Stimulated activated CD4-positive, alpha-beta T cell treated with anti-CD3 and anti-CD28 coated beads, Interleukin-4, amount 100 ng/mL, for 4 hours (primary cell): ENCODE data around the gene NEK5.
"Not testable (repeated sequence)": the region's sequence is repeated elsewhere in the genome, so short reads cannot be mapped to it uniquely, and the experiment has no call there.

Source experiments
- DNase-seq, 2 experiments: peaks; one replicate each; pipeline ENCODE4 v3.0.0-alpha.2; 2020

The NEK5 gene

GRCh38 chr13:52067237-52067636, 61.6 kb downstream of the NEK5 start:
- no peak for DNase-seq

GRCh38 chr13:52061587-52061986, 67.3 kb downstream of the NEK5 start:
- no peak for DNase-seq

- DNase-seq, result not testable (repeated sequence)
Measured at GRCh38 chr13:52061064-52061463, 67.8 kb downstream of the NEK5 start.

GRCh38 chr13:52053460-52053859, 75.4 kb downstream of the NEK5 start:
- no peak for DNase-seq

GRCh38 chr13:52051400-52051799, 77.5 kb downstream of the NEK5 start:
- DNase-seq, result no peak

GRCh38 chr13:52048516-52048915, 80.4 kb downstream of the NEK5 start:
- no peak for DNase-seq

GRCh38 chr13:52047463-52047862, 81.4 kb downstream of the NEK5 start:
- DNase-seq, result no peak

GRCh38 chr13:52043675-52044074, 85.2 kb downstream of the NEK5 start:
- no peak for DNase-seq

GRCh38 chr13:52036037-52036436, 92.8 kb downstream of the NEK5 start:
- DNase-seq, result no peak

- no peak for DNase-seq
Measured at GRCh38 chr13:52034616-52035226, 94.2 kb downstream of the NEK5 start.

- no peak for DNase-seq
Measured at GRCh38 chr13:52033039-52033438, 95.8 kb downstream of the NEK5 start.

GRCh38 chr13:52030401-52030800, 98.5 kb downstream of the NEK5 start:
- not testable (repeated sequence) for DNase-seq

GRCh38 chr13:52029569-52029968, 99.3 kb downstream of the NEK5 start:
- no peak for DNase-seq

- no peak for DNase-seq
Measured at GRCh38 chr13:52027832-52028231, 101.0 kb downstream of the NEK5 start.

GRCh38 chr13:52026246-52026626, 102.6 kb downstream of the NEK5 start:
- no peak for DNase-seq

- DNase-seq, result no peak
Measured at GRCh38 chr13:52025475-52026245, 103.2 kb downstream of the NEK5 start.

GRCh38 chr13:52024481-52024880, 104.4 kb downstream of the NEK5 start, which contains the start of gene UTP14C:
Gene UTP14C (plus strand): TSS chr13:52024691. CDS start chr13:52028805, 4,114 bp downstream.
- DNase-seq, result no peak

GRCh38 chr13:52022356-52022755, 106.5 kb downstream of the NEK5 start:
- no peak for DNase-seq

- DNase-seq, result no peak
Measured at GRCh38 chr13:52020191-52020590, 108.7 kb downstream of the NEK5 start.

GRCh38 chr13:52016296-52016695, 112.6 kb downstream of the NEK5 start:
- DNase-seq, result no peak

- DNase-seq, result no peak
Measured at GRCh38 chr13:52012512-52012836, 116.4 kb downstream of the NEK5 start.

GRCh38 chr13:52011632-52012511, 117.0 kb downstream of the NEK5 start, which contains the start of gene ALG11:
Gene ALG11 (plus strand): TSS chr13:52012398. CDS start chr13:52012419, 21 bp downstream.
- DNase-seq, result peak; percentile 99 to 100

- DNase-seq, result peak; percentile 2 to 23
Measured at GRCh38 chr13:52010890-52011631, 117.8 kb downstream of the NEK5 start, which contains the start of gene ATP7B. Gene ATP7B (minus strand): TSS chr13:52011450. CDS start chr13:52011337, 113 bp downstream.
